Suprapubic skin (tissue), 4 donors: ENCODE results near the gene U2AF2. TPM values are rescaled to one million over a fixed set of nuclear protein-coding genes. Genes with fewer than 3 reads are reported as not detected.

Experiments used
- DNase-seq, 2 donors: peaks; one replicate each; pipeline ENCODE4 v3.0.0-alpha.2; 2019; ENCODE audit warnings: low spot score in 2 of 2
- H3K27ac ChIP-seq: fragments of 200-600 bp; sonication (generic); one replicate; pipeline ENCODE4 v1.5.1; 2019
- H3K27me3 ChIP-seq: fragments of 200-600 bp; sonication (generic); one replicate; pipeline ENCODE4 v1.5.1; 2019
- H3K36me3 ChIP-seq: fragments of 200-600 bp; sonication (generic); one replicate; pipeline ENCODE4 v1.5.1; 2019
- H3K4me1 ChIP-seq: fragments of 200-600 bp; sonication (generic); one replicate; pipeline ENCODE4 v1.5.1; 2019
- H3K4me3 ChIP-seq: fragments of 200-600 bp; sonication (generic); one replicate; pipeline ENCODE4 v1.5.1; 2019; ENCODE audit warnings: mild to moderate bottlenecking
- H3K9me3 ChIP-seq: fragments of 200-600 bp; sonication (generic); one replicate; pipeline ENCODE4 v1.5.1; 2019
- EP300 ChIP-seq: sonication (generic); formaldehyde crosslinking; IDR thresholded peaks from one replicate; pipeline ENCODE4 v1.6.1; 2017; ENCODE audit warnings: antibody characterized with exemption
- POLR2A ChIP-seq, 2 donors: fragments of 450-650 bp; IDR thresholded peaks; one replicate each; pipeline ENCODE4 v1.6.1; 2017; ENCODE audit warnings: antibody characterized with exemption in 2 of 2, mild to moderate bottlenecking in 2 of 2, moderate library complexity in 2 of 2
- POLR2AphosphoS5 ChIP-seq, 3 donors: sonication (generic); formaldehyde crosslinking; IDR thresholded peaks; one replicate each; pipeline ENCODE4 v1.6.1; 2017; ENCODE audit warnings: antibody characterized with exemption in 3 of 3
- WGBS: methylation state at CpG from one replicate; pipeline ENCODE4 v1.1.5; 2018; 5-methylcytosine and 5-hydroxymethylcytosine counted together
- total RNA-seq, 4 donors: library from RNA; depleted of rRNA; stranded (reverse); fragments of >200 nt; gene quantifications; one replicate each; pipeline ENCODE4 v1.1.0, GENCODE V29; 2016
- TF ChIP-seq, protein P1 (sequence below), 2 donors: fragments of 200-600 bp in 1 of 2; fragments of 450-650 bp in 1 of 2; sonication (generic) in 1 of 2; IDR thresholded peaks; one replicate each; pipeline ENCODE4 v1.5.1; 2016 to 2019; ENCODE audit warnings: antibody characterized with exemption in 2 of 2, mild to moderate bottlenecking in 1 of 2, moderate library complexity in 1 of 2

U2AF2 gene
- total RNA-seq, 4 donors from 2014 or later: 82.8 to 128 (median 88.5) TPM

DNA sequence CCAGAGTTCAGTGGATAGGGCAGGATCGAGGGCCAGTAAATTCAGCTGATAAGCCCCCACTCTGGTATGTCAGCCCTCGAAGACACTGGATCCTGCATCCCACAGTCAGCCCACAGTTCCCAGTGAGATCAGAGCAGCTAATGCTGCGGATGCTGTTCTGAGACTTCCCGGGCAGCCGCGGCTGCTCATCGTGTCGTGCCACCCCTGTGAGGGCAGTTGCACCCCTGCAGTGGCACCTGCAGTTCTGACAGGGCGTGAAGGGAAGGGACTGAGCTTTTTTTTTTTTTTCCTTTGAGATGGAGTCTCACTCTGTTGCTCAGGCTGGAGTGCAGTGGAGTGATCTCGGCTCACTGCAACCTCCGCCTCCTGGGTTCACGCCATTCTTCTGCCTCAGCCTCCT, 12.7 kb downstream of the U2AF2 start:
- WGBS: 89% methylated on average over 7 of the region's 12 CpGs
- no peak for DNase-seq
- Histone ChIP-seq H3K36me3 (peaks cover 87% of the 10 kb centered on the region), H3K4me1 (peaks cover 13% of the 10 kb centered on the region), H3K27me3 (no peaks in the 10 kb centered on the region), H3K4me3 (no peak overlapping the region), H3K9me3 (no peaks in the 10 kb centered on the region), H3K27ac (no peak overlapping the region)
- no peak for TF ChIP-seq POLR2A (IDR thresholded peaks at IDR 0.05)
- TF ChIP-seq, protein P1, sequence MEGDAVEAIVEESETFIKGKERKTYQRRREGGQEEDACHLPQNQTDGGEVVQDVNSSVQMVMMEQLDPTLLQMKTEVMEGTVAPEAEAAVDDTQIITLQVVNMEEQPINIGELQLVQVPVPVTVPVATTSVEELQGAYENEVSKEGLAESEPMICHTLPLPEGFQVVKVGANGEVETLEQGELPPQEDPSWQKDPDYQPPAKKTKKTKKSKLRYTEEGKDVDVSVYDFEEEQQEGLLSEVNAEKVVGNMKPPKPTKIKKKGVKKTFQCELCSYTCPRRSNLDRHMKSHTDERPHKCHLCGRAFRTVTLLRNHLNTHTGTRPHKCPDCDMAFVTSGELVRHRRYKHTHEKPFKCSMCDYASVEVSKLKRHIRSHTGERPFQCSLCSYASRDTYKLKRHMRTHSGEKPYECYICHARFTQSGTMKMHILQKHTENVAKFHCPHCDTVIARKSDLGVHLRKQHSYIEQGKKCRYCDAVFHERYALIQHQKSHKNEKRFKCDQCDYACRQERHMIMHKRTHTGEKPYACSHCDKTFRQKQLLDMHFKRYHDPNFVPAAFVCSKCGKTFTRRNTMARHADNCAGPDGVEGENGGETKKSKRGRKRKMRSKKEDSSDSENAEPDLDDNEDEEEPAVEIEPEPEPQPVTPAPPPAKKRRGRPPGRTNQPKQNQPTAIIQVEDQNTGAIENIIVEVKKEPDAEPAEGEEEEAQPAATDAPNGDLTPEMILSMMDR (IDR thresholded peaks at IDR 0.05): no peak
- TF ChIP-seq POLR2AphosphoS5 (IDR thresholded peaks at IDR 0.05): no peak
- no peak for TF ChIP-seq EP300

DNA sequence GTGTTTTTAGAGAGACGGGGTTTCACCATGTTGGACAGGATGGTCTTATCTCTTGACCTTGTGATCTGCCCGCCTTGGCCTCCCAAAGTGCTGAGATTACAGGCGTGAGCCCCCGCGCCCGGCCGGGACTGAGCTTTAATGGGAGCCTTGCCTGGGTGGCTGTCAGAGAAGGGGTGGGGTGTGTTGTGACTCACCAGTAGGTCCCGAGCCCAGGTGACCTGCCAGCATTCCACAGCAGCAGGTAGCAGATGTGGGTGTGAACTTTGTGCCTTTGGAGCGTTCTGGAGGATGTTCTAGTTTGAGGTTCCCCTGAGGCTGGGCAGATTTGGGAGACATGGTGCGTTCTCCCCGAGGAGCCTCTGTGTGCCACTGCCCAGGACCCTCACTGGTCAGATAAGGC, 13.1 kb downstream of the U2AF2 start:
- H3K4me1 ChIP-seq: peaks cover 13% of the 10 kb centered on the region
- no peaks in the 10 kb centered on the region for H3K27me3 ChIP-seq
- DNase-seq: no peak
- no peak overlapping the region for H3K4me3 ChIP-seq
- no peak overlapping the region for H3K27ac ChIP-seq
- no peaks in the 10 kb centered on the region for H3K9me3 ChIP-seq
- H3K36me3 ChIP-seq: peaks cover 87% of the 10 kb centered on the region
- WGBS: 52% methylated on average over 9 of the region's 11 CpGs
- TF ChIP-seq POLR2AphosphoS5 (IDR thresholded peaks at IDR 0.05): no peak
- TF ChIP-seq POLR2A (IDR thresholded peaks at IDR 0.05): no peak
- TF ChIP-seq, protein P1 (IDR thresholded peaks at IDR 0.05): no peak
- TF ChIP-seq EP300: no peak

- DNase-seq: no peak
- Histone ChIP-seq H3K9me3 (no peaks in the 10 kb centered on the region), H3K36me3 (peaks cover 84% of the 10 kb centered on the region), H3K4me1 (peaks cover 16% of the 10 kb centered on the region), H3K4me3 (no peak overlapping the region), H3K27me3 (no peaks in the 10 kb centered on the region), H3K27ac (no peak overlapping the region)
- TF ChIP-seq EP300 (no peak), POLR2A (IDR thresholded peaks at IDR 0.05) (no peak), POLR2AphosphoS5 (IDR thresholded peaks at IDR 0.05) (no peak)
- TF ChIP-seq, protein P1 (IDR thresholded peaks at IDR 0.05): no peak
- 85% methylated on average over 29 of the region's 30 CpGs for WGBS
Measured at GRCh38 chr19:55668603-55669348, 13.9 kb downstream of the U2AF2 start.

DNA sequence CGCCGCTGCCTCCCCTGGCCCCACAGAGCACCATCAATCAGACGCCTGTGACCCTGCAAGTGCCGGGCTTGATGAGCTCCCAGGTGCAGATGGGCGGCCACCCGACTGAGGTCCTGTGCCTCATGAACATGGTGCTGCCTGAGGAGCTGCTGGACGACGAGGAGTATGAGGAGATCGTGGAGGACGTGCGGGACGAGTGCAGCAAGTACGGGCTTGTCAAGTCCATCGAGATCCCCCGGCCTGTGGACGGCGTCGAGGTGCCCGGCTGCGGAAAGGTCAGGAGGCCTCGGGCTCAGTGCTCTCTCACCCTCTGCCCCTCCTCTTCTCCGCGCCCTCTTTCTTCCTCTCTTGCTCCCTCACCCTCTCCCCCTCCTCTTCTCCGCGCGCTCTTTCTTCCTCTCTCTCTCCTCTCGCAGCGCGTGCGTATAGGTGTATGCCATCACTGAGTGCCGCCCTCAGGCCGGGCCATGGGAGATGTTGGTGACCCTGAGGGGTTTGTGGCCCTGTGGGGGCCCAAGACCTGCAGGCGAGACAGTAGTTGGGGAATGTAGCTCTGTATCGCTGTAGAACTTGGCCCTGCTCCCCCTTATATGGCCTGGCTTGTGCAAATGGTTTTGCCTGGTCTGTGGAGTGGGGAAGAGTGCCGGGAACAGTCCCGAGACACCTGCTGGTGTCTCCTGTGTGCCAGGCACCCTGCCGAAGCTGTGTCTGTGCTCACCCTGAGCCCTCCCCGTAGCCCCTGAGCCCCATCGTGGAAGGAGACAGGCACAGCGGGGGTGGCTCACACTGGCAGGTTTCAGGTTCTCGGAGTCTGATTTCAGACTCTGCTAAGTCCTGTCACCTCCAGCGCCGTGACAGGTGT, 14.8 kb downstream of the U2AF2 start:
- no peak for DNase-seq
- H3K27ac ChIP-seq: no peak overlapping the region
- no peaks in the 10 kb centered on the region for H3K9me3 ChIP-seq
- no peaks in the 10 kb centered on the region for H3K27me3 ChIP-seq
- TF ChIP-seq, protein P1 (IDR thresholded peaks at IDR 0.05): no peak
- TF ChIP-seq POLR2AphosphoS5 (IDR thresholded peaks at IDR 0.05) (no peak), POLR2A (IDR thresholded peaks at IDR 0.05) (no peak), EP300 (no peak)
- peaks cover 79% of the 10 kb centered on the region for H3K36me3 ChIP-seq
- H3K4me1 ChIP-seq: peaks cover 25% of the 10 kb centered on the region
- H3K4me3 ChIP-seq: no peak overlapping the region
- WGBS: 84% methylated on average over 33 of the region's 43 CpGs
